Peyer's patch (tissue), 4 donors: Measurements from ENCODE around the gene APOBEC3G.

ENCODE experiments used
- CTCF ChIP-seq, 6 experiments: fragments of 450-650 bp in 4 of 6; fragments of 200-600 bp in 2 of 6; sonication (generic) in 1 of 6; IDR thresholded peaks; one replicate each; pipeline ENCODE4 v1.5.1; 2017 to 2019; ENCODE audit warnings: antibody characterized with exemption in 6 of 6, mild to moderate bottlenecking in 3 of 6, moderate library complexity in 1 of 6
- POLR2A ChIP-seq, 2 donors: fragments of 450-650 bp; IDR thresholded peaks; one replicate each; pipeline ENCODE4 v1.5.1; 2017; ENCODE audit warnings: antibody characterized with exemption in 2 of 2, mild to moderate bottlenecking in 2 of 2, moderate library complexity in 2 of 2

GRCh38 chr22:39092111-39092862 is 15.2 kb downstream of the APOBEC3G start:
- TF ChIP-seq CTCF (IDR thresholded peaks at IDR 0.05), result no peak
- no peak for TF ChIP-seq POLR2A (IDR thresholded peaks at IDR 0.05)
